ENCODE results near the gene TMEM26.
A peak's percentile ranks its signal among the peaks of the same experiment; 100 is the strongest.

TMEM26 gene

DNA sequence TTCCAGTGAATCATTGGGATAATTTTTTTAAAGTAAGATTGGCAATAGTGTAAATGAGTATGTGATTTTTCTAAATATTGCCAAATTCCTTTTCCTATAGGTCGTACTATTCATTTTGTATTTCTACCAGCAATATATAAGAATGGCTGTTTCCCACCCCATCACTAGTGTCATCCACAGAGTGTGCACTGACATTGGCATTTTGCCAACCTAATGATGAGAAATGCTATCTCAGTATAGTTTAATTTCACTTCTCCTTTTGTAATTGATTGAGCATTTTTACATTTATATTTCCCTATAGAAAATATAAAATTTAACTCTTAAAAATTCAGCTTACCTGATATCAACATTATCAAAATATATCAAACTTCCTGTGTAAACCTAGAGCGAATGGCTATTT lies 17.6 kb upstream of the TMEM26 start:
- TF ChIP-seq, protein P1, sequence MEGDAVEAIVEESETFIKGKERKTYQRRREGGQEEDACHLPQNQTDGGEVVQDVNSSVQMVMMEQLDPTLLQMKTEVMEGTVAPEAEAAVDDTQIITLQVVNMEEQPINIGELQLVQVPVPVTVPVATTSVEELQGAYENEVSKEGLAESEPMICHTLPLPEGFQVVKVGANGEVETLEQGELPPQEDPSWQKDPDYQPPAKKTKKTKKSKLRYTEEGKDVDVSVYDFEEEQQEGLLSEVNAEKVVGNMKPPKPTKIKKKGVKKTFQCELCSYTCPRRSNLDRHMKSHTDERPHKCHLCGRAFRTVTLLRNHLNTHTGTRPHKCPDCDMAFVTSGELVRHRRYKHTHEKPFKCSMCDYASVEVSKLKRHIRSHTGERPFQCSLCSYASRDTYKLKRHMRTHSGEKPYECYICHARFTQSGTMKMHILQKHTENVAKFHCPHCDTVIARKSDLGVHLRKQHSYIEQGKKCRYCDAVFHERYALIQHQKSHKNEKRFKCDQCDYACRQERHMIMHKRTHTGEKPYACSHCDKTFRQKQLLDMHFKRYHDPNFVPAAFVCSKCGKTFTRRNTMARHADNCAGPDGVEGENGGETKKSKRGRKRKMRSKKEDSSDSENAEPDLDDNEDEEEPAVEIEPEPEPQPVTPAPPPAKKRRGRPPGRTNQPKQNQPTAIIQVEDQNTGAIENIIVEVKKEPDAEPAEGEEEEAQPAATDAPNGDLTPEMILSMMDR (IDR thresholded peaks at IDR 0.05; ENCODE audit: poor library complexity, severe bottlenecking), result no peak
- ATAC-seq (ENCODE audit: low read depth), result no peak

DNA sequence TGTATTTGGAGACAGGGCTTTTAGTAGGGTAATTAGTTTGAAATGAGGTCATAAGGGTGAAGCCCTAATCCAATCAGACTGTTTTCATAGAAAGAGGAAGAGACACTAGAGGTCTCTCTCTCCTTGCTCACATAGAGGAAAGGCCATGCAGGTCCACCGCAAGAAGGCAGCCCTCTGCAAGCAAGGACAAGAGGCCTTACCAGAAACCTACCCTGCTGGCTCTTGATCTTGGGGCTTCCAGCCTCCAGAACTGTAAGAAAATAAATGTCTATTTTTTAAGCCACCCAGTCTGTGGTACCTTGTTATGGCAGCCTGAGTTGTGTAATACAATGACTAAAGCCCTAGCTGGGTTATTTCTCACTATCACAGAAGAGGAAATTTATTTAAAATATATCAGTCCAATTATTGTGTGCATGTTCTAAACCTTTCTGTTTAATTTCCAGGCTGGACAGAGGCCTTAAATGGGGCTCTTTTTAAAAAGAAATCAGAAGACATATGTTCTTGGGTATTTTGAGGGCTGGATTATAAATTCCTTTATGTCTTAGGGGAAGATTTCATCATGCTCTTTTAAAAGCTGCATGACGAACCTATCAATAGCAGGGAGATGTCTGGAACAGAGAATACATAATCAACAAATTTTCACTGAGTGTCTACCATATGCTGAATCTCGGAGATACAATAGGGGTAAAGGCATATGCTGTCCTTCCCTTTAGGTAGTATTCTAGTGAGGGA lies 12.9 kb upstream of the TMEM26 start:
- Histone ChIP-seq H3K27ac (ENCODE audit: poor library complexity, severe bottlenecking) (no peak overlapping the region), H3K36me3 (ENCODE audit: low read depth) (no peaks in the 10 kb centered on the region), H3K4me1 (ENCODE audit: insufficient read depth, poor library complexity, severe bottlenecking) (peaks cover 6% of the 10 kb centered on the region), H3K4me3 (ENCODE audit: severe bottlenecking) (no peak overlapping the region), H3K9me3 (ENCODE audit: severe bottlenecking) (no peaks in the 10 kb centered on the region), H3K27me3 (ENCODE audit: insufficient read depth, poor library complexity, severe bottlenecking) (no peaks in the 10 kb centered on the region)
- TF ChIP-seq, protein P1 (IDR thresholded peaks at IDR 0.05; ENCODE audit: poor library complexity, severe bottlenecking), result no peak
- no peak for DNase-seq (ENCODE audit: low spot score)
- ATAC-seq (ENCODE audit: low read depth), result no peak

More for the DNA sequence above, 17.6 kb upstream of the TMEM26 start:
- Histone ChIP-seq H3K27ac (ENCODE audit: poor library complexity, severe bottlenecking) (no peak overlapping the region), H3K27me3 (ENCODE audit: insufficient read depth, poor library complexity, severe bottlenecking) (no peaks in the 10 kb centered on the region), H3K4me3 (ENCODE audit: severe bottlenecking) (no peak overlapping the region), H3K36me3 (ENCODE audit: low read depth) (no peaks in the 10 kb centered on the region), H3K4me1 (ENCODE audit: insufficient read depth, poor library complexity, severe bottlenecking) (peaks cover 7% of the 10 kb centered on the region), H3K9me3 (ENCODE audit: severe bottlenecking) (no peaks in the 10 kb centered on the region)
- no peak for DNase-seq (ENCODE audit: low spot score)

DNA sequence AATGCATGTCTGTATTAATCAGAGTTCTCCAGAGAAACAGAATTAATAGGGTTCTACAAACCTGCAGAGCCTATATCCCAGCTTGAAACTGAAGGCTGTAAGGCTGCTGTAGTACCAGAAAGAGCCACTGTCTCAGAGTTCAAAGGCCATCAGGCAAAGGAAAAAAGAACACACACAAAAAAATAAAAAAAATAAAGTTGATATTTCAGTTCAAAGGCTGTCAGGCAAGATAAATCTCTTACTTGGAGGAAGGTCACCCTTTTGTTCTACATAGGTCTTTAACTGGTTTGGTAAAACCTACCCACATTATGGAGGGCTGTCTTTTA lies 12.0 kb upstream of the TMEM26 start:
- Histone ChIP-seq H3K27ac (ENCODE audit: poor library complexity, severe bottlenecking) (no peak overlapping the region), H3K4me3 (ENCODE audit: severe bottlenecking) (no peak overlapping the region), H3K27me3 (ENCODE audit: insufficient read depth, poor library complexity, severe bottlenecking) (no peaks in the 10 kb centered on the region), H3K36me3 (ENCODE audit: low read depth) (no peaks in the 10 kb centered on the region), H3K9me3 (ENCODE audit: severe bottlenecking) (no peaks in the 10 kb centered on the region), H3K4me1 (ENCODE audit: insufficient read depth, poor library complexity, severe bottlenecking) (peaks cover 6% of the 10 kb centered on the region)
- ATAC-seq (ENCODE audit: low read depth) (no peak; the same call in 1 of the 3 replicates), DNase-seq (ENCODE audit: low spot score) (no peak)
- TF ChIP-seq, protein P1 (IDR thresholded peaks at IDR 0.05; ENCODE audit: poor library complexity, severe bottlenecking), result no peak

DNA sequence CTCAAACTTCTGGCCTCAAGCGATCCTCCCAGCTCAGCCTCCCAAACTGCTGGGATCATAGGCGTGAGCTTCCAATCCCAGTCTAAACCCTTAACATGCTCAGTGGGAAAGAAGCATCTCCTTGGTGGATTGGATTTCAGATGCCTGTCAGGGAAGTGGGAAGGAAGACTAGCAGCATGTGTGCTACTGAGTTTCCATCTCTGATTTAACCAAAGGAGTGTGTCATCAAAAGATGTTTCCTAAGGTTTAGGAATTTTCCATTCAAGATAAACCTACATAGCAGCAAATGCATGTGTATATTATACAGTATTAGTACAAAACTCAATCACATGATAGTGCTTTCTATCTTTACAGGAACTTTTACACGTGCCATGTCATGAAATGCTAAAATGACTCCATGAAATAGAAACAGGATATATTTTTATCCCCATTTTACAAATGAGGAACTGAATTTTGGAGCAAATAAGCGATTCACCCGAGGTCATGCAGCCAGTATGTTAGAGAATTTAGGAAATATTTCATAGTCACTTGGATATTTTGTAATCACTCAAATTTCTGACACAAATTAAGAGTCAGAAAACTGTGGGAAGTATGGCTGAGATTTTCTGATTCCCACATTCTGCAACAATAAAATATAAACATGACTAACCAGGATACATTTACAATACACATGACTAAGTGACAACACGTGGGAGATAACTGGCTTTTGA lies 11.4 kb upstream of the TMEM26 start:
- no peaks in the 10 kb centered on the region for H3K36me3 ChIP-seq (ENCODE audit: low read depth)
- ATAC-seq (ENCODE audit: low read depth) (peak; percentile 62; the same call in 1 of the 3 replicates), DNase-seq (ENCODE audit: low spot score) (no peak)
- H3K9me3 ChIP-seq (ENCODE audit: severe bottlenecking), result no peaks in the 10 kb centered on the region
- H3K27ac ChIP-seq (ENCODE audit: poor library complexity, severe bottlenecking), result no peak overlapping the region
- H3K4me3 ChIP-seq (ENCODE audit: severe bottlenecking), result no peak overlapping the region
- TF ChIP-seq, protein P1 (IDR thresholded peaks at IDR 0.05; ENCODE audit: poor library complexity, severe bottlenecking), result no peak
- no peaks in the 10 kb centered on the region for H3K27me3 ChIP-seq (ENCODE audit: insufficient read depth, poor library complexity, severe bottlenecking)
- peaks cover 6% of the 10 kb centered on the region for H3K4me1 ChIP-seq (ENCODE audit: insufficient read depth, poor library complexity, severe bottlenecking)
